Measurements from ENCODE around the gene GSTA3.
A peak's percentile ranks its signal among the peaks of the same experiment; 100 is the strongest.
"Not testable (repeated sequence)": the region's sequence is repeated elsewhere in the genome, so short reads cannot be mapped to it uniquely, and the experiment has no call there.

The GSTA3 gene

GRCh38 chr6:52904562-52905279 is 4.8 kb downstream of the GSTA3 start:
- TF ChIP-seq CTCF (IDR thresholded peaks at IDR 0.05; ENCODE audit: low read depth, low read length) = 0 out of 2 replicates have a peak, but pooled peaks have one; percentile 33
- no peak overlapping the region for H3K4me3 ChIP-seq (ENCODE audit: low read depth, low read length)

- H3K4me3 ChIP-seq (ENCODE audit: low read depth, low read length) = no peak overlapping the region
- TF ChIP-seq CTCF (IDR thresholded peaks at IDR 0.05; ENCODE audit: low read depth, low read length) = no peak
These were observed 9.0 kb downstream of the GSTA3 start for GRCh38 chr6:52900536-52900935.

GRCh38 chr6:52895790-52896189 is 13.7 kb downstream of the GSTA3 start:
- not testable (repeated sequence) for H3K4me3 ChIP-seq (ENCODE audit: low read depth, low read length)

- H3K4me3 ChIP-seq (ENCODE audit: low read depth, low read length) = no peak overlapping the region
- TF ChIP-seq CTCF (IDR thresholded peaks at IDR 0.05; ENCODE audit: low read depth, low read length) = no peak
These were observed 15.2 kb downstream of the GSTA3 start for GRCh38 chr6:52894285-52894684.

- no peak for TF ChIP-seq CTCF (IDR thresholded peaks at IDR 0.05; ENCODE audit: low read depth, low read length)
- H3K4me3 ChIP-seq (ENCODE audit: low read depth, low read length) = no peak overlapping the region
These were observed 15.7 kb downstream of the GSTA3 start for GRCh38 chr6:52893803-52894202.

GRCh38 chr6:52893221-52893620 is 16.3 kb downstream of the GSTA3 start:
- no peak for TF ChIP-seq CTCF (IDR thresholded peaks at IDR 0.05; ENCODE audit: low read depth, low read length)
- H3K4me3 ChIP-seq (ENCODE audit: low read depth, low read length) = no peak overlapping the region

- H3K4me3 ChIP-seq (ENCODE audit: low read depth, low read length) = no peak overlapping the region
- no peak for TF ChIP-seq CTCF (IDR thresholded peaks at IDR 0.05; ENCODE audit: low read depth, low read length)
These were observed 19.5 kb downstream of the GSTA3 start for GRCh38 chr6:52890018-52890417.
